ENCODE results near the gene PTPRT. TPM values are rescaled to one million over a fixed set of nuclear protein-coding genes. Genes with fewer than 3 reads are reported as not detected.

The PTPRT gene
- total RNA-seq, 4 donors from 2014 or later = 0.67 to 2.5 (median 1.0) TPM

DNA sequence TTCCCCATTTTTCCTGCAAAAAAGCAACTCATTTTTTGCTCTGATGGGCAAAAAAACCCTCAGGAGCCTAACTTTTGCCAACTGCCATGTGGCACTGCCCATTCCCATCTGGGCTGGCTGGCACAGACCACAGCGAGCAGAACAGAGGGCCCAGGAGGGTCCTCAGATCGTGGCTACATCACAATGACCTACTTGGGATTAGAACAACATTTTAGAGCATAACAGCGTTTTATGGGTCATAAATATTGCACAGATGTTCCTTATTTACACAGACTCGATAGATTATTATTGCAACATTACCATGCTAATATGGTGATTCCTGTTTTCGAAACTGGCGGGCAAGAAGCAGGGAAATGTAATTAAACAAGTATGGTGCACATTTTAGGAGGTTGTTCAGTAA lies 28.0 kb downstream of the PTPRT start:
- H3K36me3 ChIP-seq = no peaks in the 10 kb centered on the region
- no peak overlapping the region for H3K27ac ChIP-seq
- no peak overlapping the region for H3K4me3 ChIP-seq
- TF ChIP-seq, protein P1, sequence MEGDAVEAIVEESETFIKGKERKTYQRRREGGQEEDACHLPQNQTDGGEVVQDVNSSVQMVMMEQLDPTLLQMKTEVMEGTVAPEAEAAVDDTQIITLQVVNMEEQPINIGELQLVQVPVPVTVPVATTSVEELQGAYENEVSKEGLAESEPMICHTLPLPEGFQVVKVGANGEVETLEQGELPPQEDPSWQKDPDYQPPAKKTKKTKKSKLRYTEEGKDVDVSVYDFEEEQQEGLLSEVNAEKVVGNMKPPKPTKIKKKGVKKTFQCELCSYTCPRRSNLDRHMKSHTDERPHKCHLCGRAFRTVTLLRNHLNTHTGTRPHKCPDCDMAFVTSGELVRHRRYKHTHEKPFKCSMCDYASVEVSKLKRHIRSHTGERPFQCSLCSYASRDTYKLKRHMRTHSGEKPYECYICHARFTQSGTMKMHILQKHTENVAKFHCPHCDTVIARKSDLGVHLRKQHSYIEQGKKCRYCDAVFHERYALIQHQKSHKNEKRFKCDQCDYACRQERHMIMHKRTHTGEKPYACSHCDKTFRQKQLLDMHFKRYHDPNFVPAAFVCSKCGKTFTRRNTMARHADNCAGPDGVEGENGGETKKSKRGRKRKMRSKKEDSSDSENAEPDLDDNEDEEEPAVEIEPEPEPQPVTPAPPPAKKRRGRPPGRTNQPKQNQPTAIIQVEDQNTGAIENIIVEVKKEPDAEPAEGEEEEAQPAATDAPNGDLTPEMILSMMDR (IDR thresholded peaks at IDR 0.05) = no peak
- TF ChIP-seq POLR2A (IDR thresholded peaks at IDR 0.05) = no peak
- H3K4me1 ChIP-seq = no peaks in the 10 kb centered on the region
- H3K9me3 ChIP-seq = no peaks in the 10 kb centered on the region
- DNase-seq = no peak
- H3K27me3 ChIP-seq = no peaks in the 10 kb centered on the region

DNA sequence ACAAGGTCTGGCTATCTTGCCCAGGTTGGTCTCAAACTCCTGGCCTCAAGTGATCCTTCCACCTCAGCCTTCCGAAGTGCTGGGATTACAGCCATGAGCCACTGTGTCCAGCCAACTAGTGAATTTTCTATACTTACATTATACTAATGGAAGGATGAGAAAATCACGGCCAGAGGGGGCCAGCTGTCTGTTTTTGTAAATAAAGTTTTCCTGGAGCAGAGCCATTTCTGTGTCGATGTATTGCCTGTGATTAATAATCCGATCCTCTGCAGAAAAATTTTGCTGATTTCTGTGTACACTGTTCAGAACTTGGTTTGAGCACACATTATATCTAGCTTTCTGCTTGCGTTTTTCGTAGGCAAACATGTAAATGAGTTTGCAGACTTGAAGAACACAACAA lies 28.8 kb downstream of the PTPRT start:
- Histone ChIP-seq H3K4me3 (no peak overlapping the region), H3K9me3 (no peaks in the 10 kb centered on the region), H3K4me1 (no peaks in the 10 kb centered on the region), H3K36me3 (no peaks in the 10 kb centered on the region), H3K27ac (no peak overlapping the region), H3K27me3 (no peaks in the 10 kb centered on the region)
- TF ChIP-seq POLR2A (IDR thresholded peaks at IDR 0.05) = no peak
- TF ChIP-seq, protein P1 (IDR thresholded peaks at IDR 0.05) = no peak
- no peak for DNase-seq

DNA sequence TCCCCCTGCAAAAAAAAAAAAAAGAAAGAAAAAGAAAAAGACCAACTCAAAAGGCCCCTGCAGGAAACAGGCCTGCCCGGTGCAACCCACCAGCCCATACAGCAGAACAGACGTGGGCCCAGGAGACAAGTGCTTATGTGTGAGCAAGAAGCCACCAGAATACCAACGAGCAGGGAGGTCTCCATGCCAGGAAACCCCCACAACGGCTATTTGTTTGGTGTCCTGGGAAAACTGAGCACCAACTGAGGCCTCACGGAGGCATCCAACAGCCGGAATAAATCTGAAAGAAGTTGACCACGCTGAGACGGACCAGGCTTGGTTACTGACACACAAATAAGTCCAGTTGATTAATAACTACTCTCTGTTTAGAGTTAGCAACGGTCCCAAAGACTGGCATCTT lies 29.7 kb downstream of the PTPRT start:
- TF ChIP-seq POLR2A (IDR thresholded peaks at IDR 0.05) = no peak
- TF ChIP-seq, protein P1 (IDR thresholded peaks at IDR 0.05) = no peak
- Histone ChIP-seq H3K9me3 (no peaks in the 10 kb centered on the region), H3K36me3 (no peaks in the 10 kb centered on the region), H3K4me3 (no peak overlapping the region), H3K4me1 (no peaks in the 10 kb centered on the region), H3K27me3 (no peaks in the 10 kb centered on the region), H3K27ac (no peak overlapping the region)
- no peak for DNase-seq

DNA sequence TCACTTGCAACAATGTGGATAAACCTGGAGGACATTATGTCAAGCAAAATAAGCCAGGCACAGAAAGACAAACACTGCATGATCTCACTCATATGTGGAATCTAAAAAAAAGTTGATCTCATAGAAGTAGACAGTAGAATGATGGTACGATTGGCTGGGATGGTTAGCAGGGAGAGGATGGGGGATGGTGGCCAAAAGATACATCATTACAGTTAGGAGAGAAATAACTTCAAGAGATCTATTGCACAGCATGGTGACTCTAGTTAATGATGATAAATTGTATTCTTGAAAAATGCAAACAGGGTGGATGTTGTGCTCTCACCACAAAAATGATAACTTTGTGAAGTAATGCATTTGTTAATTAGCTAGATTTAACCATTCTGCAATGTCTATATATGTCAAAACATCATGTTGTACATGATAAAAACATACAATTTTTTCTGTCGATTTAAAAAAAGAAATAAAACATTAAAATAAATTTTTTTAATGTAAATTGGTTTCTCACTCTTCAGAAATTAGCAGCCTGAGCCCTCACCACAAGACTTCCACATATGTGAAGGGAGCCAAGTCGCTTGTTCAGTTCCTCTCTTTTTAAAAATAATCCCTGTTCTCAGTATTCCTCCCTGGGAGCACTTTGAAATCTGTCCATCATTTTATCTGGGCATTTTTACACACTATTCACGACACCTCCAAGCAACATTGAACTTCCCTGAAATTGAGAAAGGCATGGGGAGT lies 34.2 kb downstream of the PTPRT start:
- no peak overlapping the region for H3K4me3 ChIP-seq
- no peak overlapping the region for H3K27ac ChIP-seq
- H3K9me3 ChIP-seq = no peaks in the 10 kb centered on the region
- TF ChIP-seq, protein P1 (IDR thresholded peaks at IDR 0.05) = no peak
- no peak for TF ChIP-seq POLR2A (IDR thresholded peaks at IDR 0.05)
- H3K36me3 ChIP-seq = no peaks in the 10 kb centered on the region
- no peak for DNase-seq
- H3K4me1 ChIP-seq = no peaks in the 10 kb centered on the region
- no peaks in the 10 kb centered on the region for H3K27me3 ChIP-seq

DNA sequence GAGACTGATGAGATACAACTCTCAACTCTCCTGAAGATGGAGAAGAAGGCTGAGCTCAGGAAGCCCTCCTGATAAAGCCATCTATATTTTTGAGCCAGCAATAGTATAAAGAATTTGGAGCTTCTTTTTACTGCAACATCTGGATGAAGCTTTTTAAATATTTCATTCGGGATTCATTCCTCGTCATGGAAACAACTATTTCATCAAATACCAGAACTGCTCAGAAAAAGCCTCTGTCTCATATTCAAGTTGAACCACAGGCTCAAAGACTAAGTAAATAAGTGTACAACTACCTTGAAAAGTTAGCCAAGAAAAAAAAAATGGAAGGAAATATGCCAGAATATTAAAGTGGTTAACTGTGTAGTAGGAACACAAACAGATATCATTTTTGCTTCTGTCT lies 37.8 kb downstream of the PTPRT start:
- Histone ChIP-seq H3K27me3 (no peaks in the 10 kb centered on the region), H3K9me3 (no peaks in the 10 kb centered on the region), H3K4me1 (no peaks in the 10 kb centered on the region), H3K36me3 (no peaks in the 10 kb centered on the region), H3K27ac (no peak overlapping the region), H3K4me3 (no peak overlapping the region)
- TF ChIP-seq, protein P1 (IDR thresholded peaks at IDR 0.05) = no peak
- TF ChIP-seq POLR2A (IDR thresholded peaks at IDR 0.05) = no peak
- no peak for DNase-seq

Measured in Peyer's patch (tissue), 4 donors.